Measurements from ENCODE around the gene CNTNAP2. TPM values are rescaled to one million over a fixed set of nuclear protein-coding genes. Genes with fewer than 3 reads are reported as not detected.

The CNTNAP2 gene
- total RNA-seq, 3 donors from 2014 or later (not counting 1 experiment from before 2014, with no cell fraction given): 0.18 to 1.1 TPM; not detected in 1

DNA sequence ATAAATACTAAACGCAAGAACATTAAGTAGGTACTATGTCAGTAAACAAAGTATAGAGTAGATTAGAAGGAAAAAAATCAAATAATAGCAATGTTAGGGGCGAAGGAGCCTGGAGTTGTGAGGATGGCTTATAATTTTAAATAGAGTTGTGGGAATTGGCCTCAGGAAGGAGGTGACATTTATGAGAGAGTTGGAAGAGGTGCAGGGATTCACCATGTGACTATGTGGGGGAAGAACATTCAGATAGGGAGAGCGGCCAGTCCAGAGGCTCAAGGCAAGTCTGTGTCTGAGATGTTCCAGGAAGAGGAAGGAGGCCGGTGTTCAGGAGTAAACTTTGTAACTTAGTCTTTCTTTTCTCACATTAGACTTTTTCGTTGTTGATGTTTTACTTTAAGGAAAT is 1695.3 kb downstream of the CNTNAP2 start:
- ATAC-seq (no peak), DNase-seq (no peak)
- Histone ChIP-seq H3K27me3 (ENCODE audit: control insufficient read depth, insufficient read depth, low read length) (no peaks in the 10 kb centered on the region), H3K4me1 (ENCODE audit: control insufficient read depth, insufficient read depth, low read length) (no peaks in the 10 kb centered on the region), H3K4me3 (ENCODE audit: low read length) (no peak overlapping the region), H3K36me3 (ENCODE audit: control insufficient read depth, insufficient read depth, low read length) (no peaks in the 10 kb centered on the region), H3K9me3 (ENCODE audit: control insufficient read depth, insufficient read depth, low read length) (no peaks in the 10 kb centered on the region), H3K27ac (ENCODE audit: low read length) (no peak overlapping the region)
- H3K4me1 Mint-ChIP-seq: no peaks in the 10 kb centered on the region
- intact Hi-C loops (cut with micrococcal nuclease): no loop called here
- no peaks in the 10 kb centered on the region for H3K27me3 Mint-ChIP-seq (ENCODE audit: low read depth in 2 of 2)
- no peak overlapping the region for H3K4me3 Mint-ChIP-seq
- H3K36me3 Mint-ChIP-seq: no peaks in the 10 kb centered on the region
- WGBS (ENCODE audit: insufficient coverage): 92% methylated on average over 4 of the region's 5 CpGs
- TF ChIP-seq, protein P1, sequence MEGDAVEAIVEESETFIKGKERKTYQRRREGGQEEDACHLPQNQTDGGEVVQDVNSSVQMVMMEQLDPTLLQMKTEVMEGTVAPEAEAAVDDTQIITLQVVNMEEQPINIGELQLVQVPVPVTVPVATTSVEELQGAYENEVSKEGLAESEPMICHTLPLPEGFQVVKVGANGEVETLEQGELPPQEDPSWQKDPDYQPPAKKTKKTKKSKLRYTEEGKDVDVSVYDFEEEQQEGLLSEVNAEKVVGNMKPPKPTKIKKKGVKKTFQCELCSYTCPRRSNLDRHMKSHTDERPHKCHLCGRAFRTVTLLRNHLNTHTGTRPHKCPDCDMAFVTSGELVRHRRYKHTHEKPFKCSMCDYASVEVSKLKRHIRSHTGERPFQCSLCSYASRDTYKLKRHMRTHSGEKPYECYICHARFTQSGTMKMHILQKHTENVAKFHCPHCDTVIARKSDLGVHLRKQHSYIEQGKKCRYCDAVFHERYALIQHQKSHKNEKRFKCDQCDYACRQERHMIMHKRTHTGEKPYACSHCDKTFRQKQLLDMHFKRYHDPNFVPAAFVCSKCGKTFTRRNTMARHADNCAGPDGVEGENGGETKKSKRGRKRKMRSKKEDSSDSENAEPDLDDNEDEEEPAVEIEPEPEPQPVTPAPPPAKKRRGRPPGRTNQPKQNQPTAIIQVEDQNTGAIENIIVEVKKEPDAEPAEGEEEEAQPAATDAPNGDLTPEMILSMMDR (IDR thresholded peaks at IDR 0.05): no peak
- no peak overlapping the region for H3K27ac Mint-ChIP-seq
- peaks cover 11 to 17% of the 10 kb centered on the region in 2 donors for H3K9me3 Mint-ChIP-seq

DNA sequence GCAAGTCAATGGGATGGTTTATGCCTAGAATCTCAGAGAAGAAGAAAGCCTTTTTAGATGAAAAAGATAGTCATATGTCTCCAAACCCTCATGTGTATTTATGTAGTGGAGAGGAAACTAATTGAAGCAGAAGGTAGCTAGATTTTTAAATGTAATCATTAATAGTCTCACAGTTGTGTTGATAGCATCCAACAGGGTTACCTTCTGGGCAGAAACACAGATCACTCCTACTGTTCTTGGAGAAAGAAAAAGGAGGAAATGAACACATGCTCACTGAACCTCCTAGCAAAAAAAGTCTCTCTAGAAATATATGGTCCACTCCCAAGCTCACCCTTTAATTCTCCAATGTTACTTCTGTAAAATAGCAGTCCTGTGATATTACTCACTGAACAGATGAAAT is 1696.7 kb downstream of the CNTNAP2 start:
- Histone ChIP-seq H3K27ac (ENCODE audit: low read length) (no peak overlapping the region), H3K27me3 (ENCODE audit: control insufficient read depth, insufficient read depth, low read length) (no peaks in the 10 kb centered on the region), H3K4me3 (ENCODE audit: low read length) (no peak overlapping the region), H3K4me1 (ENCODE audit: control insufficient read depth, insufficient read depth, low read length) (no peaks in the 10 kb centered on the region), H3K36me3 (ENCODE audit: control insufficient read depth, insufficient read depth, low read length) (no peaks in the 10 kb centered on the region), H3K9me3 (ENCODE audit: control insufficient read depth, insufficient read depth, low read length) (no peaks in the 10 kb centered on the region)
- intact Hi-C loops (cut with micrococcal nuclease): no loop called here
- Mint-ChIP-seq H3K4me1 (no peaks in the 10 kb centered on the region), H3K4me3 (no peak overlapping the region), H3K27ac (no peak overlapping the region), H3K36me3 (no peaks in the 10 kb centered on the region), H3K27me3 (ENCODE audit: low read depth in 2 of 2) (no peaks in the 10 kb centered on the region), H3K9me3 (peaks cover 9 to 16% of the 10 kb centered on the region in 2 donors)
- DNase-seq: no peak
- TF ChIP-seq, protein P1 (IDR thresholded peaks at IDR 0.05): no peak
- ATAC-seq: no peak

DNA sequence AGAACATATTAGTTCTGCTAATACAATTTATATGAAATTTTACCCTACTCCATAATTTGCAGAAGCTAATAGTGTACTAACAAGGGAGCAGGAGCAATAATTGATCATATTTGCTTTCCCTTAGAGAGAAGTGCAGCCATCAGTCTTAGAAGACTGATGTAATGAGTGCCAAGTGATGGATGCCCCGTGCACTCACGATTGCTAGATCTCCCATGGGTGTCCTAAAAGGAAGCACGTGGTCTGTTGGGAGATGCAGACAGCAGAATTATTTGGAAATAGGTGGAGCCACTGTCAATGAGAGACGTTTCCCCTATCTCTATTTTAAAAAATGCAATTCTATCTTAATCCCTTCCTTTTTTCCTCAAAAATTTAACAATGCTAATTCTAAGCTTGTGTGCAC is 1701.7 kb downstream of the CNTNAP2 start:
- H3K36me3 Mint-ChIP-seq: no peaks in the 10 kb centered on the region
- Histone ChIP-seq H3K4me1 (ENCODE audit: control insufficient read depth, insufficient read depth, low read length) (no peaks in the 10 kb centered on the region), H3K27me3 (ENCODE audit: control insufficient read depth, insufficient read depth, low read length) (no peaks in the 10 kb centered on the region), H3K4me3 (ENCODE audit: low read length) (no peak overlapping the region), H3K27ac (ENCODE audit: low read length) (no peak overlapping the region), H3K9me3 (ENCODE audit: control insufficient read depth, insufficient read depth, low read length) (no peaks in the 10 kb centered on the region), H3K36me3 (ENCODE audit: control insufficient read depth, insufficient read depth, low read length) (no peaks in the 10 kb centered on the region)
- H3K4me3 Mint-ChIP-seq: no peak overlapping the region
- peaks cover 9 to 14% of the 10 kb centered on the region in 2 donors for H3K9me3 Mint-ChIP-seq
- H3K27me3 Mint-ChIP-seq (ENCODE audit: low read depth in 2 of 2): no peaks in the 10 kb centered on the region
- intact Hi-C loops (cut with micrococcal nuclease): no loop called here
- H3K27ac Mint-ChIP-seq: no peak overlapping the region
- TF ChIP-seq, protein P1 (IDR thresholded peaks at IDR 0.05): no peak
- ATAC-seq (no peak), DNase-seq (no peak)
- no peaks in the 10 kb centered on the region for H3K4me1 Mint-ChIP-seq
- WGBS (ENCODE audit: insufficient coverage): 88% methylated on average over 4 of the region's 4 CpGs

DNA sequence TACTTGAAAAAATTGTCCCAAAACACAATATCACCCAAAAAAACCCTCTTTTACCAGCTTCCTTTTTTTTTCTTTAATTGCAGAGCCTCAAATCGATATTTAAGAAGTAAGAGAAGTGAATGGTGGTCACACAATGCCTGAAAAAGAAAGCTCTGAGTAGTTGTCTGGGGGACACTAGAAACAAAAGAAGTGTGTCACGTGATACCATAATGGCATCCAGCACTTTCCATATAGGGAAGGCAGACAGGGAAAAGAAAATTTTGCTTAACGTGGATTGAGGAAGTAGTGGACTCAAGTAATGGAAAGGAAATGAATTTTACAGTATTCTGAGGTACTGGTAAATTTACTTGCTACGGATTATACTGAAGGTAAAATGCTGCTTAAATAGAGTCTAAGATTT is 1708.1 kb downstream of the CNTNAP2 start:
- intact Hi-C loops (cut with micrococcal nuclease): no loop called here
- no peaks in the 10 kb centered on the region for H3K27me3 Mint-ChIP-seq (ENCODE audit: low read depth in 2 of 2)
- H3K27ac Mint-ChIP-seq: no peak overlapping the region
- H3K4me3 Mint-ChIP-seq: no peak overlapping the region
- no peaks in the 10 kb centered on the region for H3K4me1 Mint-ChIP-seq
- TF ChIP-seq, protein P1 (IDR thresholded peaks at IDR 0.05): no peak
- peaks cover 2% of the 10 kb centered on the region for H3K9me3 ChIP-seq (ENCODE audit: control insufficient read depth, insufficient read depth, low read length)
- H3K36me3 Mint-ChIP-seq: no peaks in the 10 kb centered on the region
- H3K9me3 Mint-ChIP-seq: peaks cover 11 to 13% of the 10 kb centered on the region in 2 donors
- H3K4me3 ChIP-seq (ENCODE audit: low read length): no peak overlapping the region
- ATAC-seq (no peak), DNase-seq (no peak)
- no peaks in the 10 kb centered on the region for H3K27me3 ChIP-seq (ENCODE audit: control insufficient read depth, insufficient read depth, low read length)
- H3K4me1 ChIP-seq (ENCODE audit: control insufficient read depth, insufficient read depth, low read length): no peaks in the 10 kb centered on the region
- H3K36me3 ChIP-seq (ENCODE audit: control insufficient read depth, insufficient read depth, low read length): no peaks in the 10 kb centered on the region
- H3K27ac ChIP-seq (ENCODE audit: low read length): no peak overlapping the region
- 50% methylated on average over 3 of the region's 4 CpGs for WGBS (ENCODE audit: insufficient coverage)

Data from natural killer cell (primary cell).